HEK293T (cell line): Measurements from ENCODE around the gene BMERB1.
"Not testable (repeated sequence)": the region's sequence is repeated elsewhere in the genome, so short reads cannot be mapped to it uniquely, and the experiment has no call there.

Experiments used
- BHLHE40 ChIP-seq: fragments of 450-650 bp; IDR thresholded peaks from 2 replicates; pipeline ENCODE4 v1.6.1; 2016; ENCODE audit warnings: mild to moderate bottlenecking, moderate library complexity, borderline replicate concordance
- CTBP1 ChIP-seq: fragments of 450-650 bp; IDR thresholded peaks from 2 replicates; pipeline ENCODE4 v1.6.1; 2016; ENCODE audit warnings: borderline replicate concordance
- ELF4 ChIP-seq: fragments of 450-650 bp; IDR thresholded peaks from 2 replicates; pipeline ENCODE4 v1.6.1; 2017; ENCODE audit warnings: antibody characterized with exemption
- FOXA1 ChIP-seq: fragments of 450-650 bp; IDR thresholded peaks from 2 replicates; pipeline ENCODE4 v1.6.1; 2016; ENCODE audit warnings: mild to moderate bottlenecking
- FOXM1 ChIP-seq: fragments of 450-650 bp; IDR thresholded peaks from 2 replicates; pipeline ENCODE4 v1.6.1; 2017; ENCODE audit warnings: mild to moderate bottlenecking, borderline replicate concordance
- HDGF ChIP-seq: fragments of 450-650 bp; IDR thresholded peaks from 2 replicates; pipeline ENCODE4 v1.6.1; 2017; ENCODE audit warnings: antibody characterized with exemption, borderline replicate concordance
- LEF1 ChIP-seq: fragments of 450-650 bp; IDR thresholded peaks from 2 replicates; pipeline ENCODE4 v1.6.1; 2017; ENCODE audit warnings: mild to moderate bottlenecking, borderline replicate concordance
- NFRKB ChIP-seq: fragments of 450-650 bp; IDR thresholded peaks from 2 replicates; pipeline ENCODE4 v1.6.1; 2016; ENCODE audit warnings: mild to moderate bottlenecking, moderate library complexity
- PKNOX1 ChIP-seq: fragments of 450-650 bp; IDR thresholded peaks from 2 replicates; pipeline ENCODE4 v1.6.1; 2016
- SP1 ChIP-seq: fragments of 450-650 bp; IDR thresholded peaks from 2 replicates; pipeline ENCODE4 v1.6.1; 2017
- TARDBP ChIP-seq: fragments of 450-650 bp; IDR thresholded peaks from 2 replicates; pipeline ENCODE4 v1.6.1; 2016
- ZNF384 ChIP-seq: fragments of 450-650 bp; IDR thresholded peaks from 2 replicates; pipeline ENCODE4 v1.6.1; 2016

DNA sequence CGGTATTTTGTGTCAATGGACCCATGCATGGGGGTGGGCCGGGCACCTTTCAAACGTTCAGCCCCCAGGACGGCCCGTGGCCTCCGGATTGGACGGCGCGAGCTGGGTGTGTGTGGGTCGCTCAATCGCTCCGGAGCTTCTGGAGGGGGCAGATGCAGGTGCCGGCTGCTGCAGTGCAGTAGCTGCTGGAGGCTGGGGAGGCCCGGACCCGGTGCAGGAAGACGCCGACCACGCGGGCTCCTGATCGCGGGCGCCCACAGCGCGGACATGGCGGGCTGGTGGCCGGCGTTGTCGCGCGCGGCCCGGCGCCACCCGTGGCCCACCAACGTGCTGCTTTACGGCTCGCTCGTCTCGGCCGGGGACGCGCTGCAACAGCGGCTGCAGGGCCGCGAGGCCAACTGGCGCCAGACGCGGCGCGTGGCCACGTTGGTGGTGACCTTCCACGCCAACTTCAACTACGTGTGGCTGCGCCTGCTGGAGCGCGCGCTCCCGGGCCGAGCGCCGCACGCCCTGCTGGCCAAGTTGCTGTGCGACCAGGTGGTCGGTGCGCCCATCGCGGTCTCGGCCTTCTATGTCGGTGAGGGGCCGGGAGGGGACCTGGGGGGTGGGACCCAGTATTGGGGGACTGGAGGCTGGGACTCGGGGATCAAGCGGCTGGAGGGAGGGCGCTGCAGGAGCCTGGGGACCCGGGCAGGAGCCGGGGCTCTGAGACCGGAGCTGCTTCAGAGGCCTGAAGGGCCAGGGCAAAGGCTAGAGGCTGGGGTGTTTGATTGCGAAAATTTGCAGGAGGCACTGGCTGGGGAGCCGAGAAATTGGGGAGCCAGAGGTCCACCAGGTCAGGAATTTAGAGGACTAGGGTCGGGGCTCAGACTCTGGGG is 38.5 kb upstream of the BMERB1 start, which contains the start of gene MPV17L:
- not testable (repeated sequence) for TF ChIP-seq ZNF384, NFRKB, FOXA1, HDGF, ELF4, SP1, FOXM1, BHLHE40, CTBP1, LEF1, PKNOX1, TARDBP
